ENCODE data around the gene VTI1B.

GRCh38 chr14:67630938-67631337, 43.5 kb downstream of the VTI1B start:
- no peak for TF ChIP-seq TAF1 (IDR thresholded peaks at IDR 0.05; ENCODE audit: low read depth, low read length)
- no peak for TF ChIP-seq PAX5 (IDR thresholded peaks at IDR 0.05; ENCODE audit: insufficient read depth, low read length, severe bottlenecking)
- TF ChIP-seq POLR2AphosphoS5 (IDR thresholded peaks at IDR 0.05; ENCODE audit: low read depth, low read length): no peak
- TF ChIP-seq POLR2A (IDR thresholded peaks at IDR 0.05; ENCODE audit: low read depth, low read length): no peak
- no peak for TF ChIP-seq SPI1 (IDR thresholded peaks at IDR 0.05; ENCODE audit: low read depth, low read length)
- TF ChIP-seq POU2F2 (IDR thresholded peaks at IDR 0.05; ENCODE audit: low read depth, low read length): no peak

Measured in GM12891 (cell line).